HUES48 (cell line): Measurements from ENCODE around the gene KCNQ2.

Experiments
- H3K27ac ChIP-seq: one replicate; pipeline ENCODE4 v1.7.0; 2013; ENCODE audit warnings: low read depth, low read length, inconsistent platforms
- H3K27me3 ChIP-seq: 2 replicates; pipeline ENCODE4 v1.6.1; 2013; ENCODE audit warnings: mild to moderate bottlenecking, low read length; ENCODE audit not compliant: control insufficient read depth, insufficient read depth
- H3K36me3 ChIP-seq: 2 replicates; pipeline ENCODE4 v1.6.1; 2013; ENCODE audit warnings: low read length; ENCODE audit not compliant: control insufficient read depth, insufficient read depth
- H3K4me1 ChIP-seq: 2 replicates; pipeline ENCODE4 v1.6.1; 2013; ENCODE audit warnings: mild to moderate bottlenecking, low read length; ENCODE audit not compliant: control insufficient read depth, insufficient read depth
- H3K4me3 ChIP-seq: 2 replicates; pipeline ENCODE4 v1.5.1; 2013; ENCODE audit warnings: mild to moderate bottlenecking, low read depth, low read length
- H3K9ac ChIP-seq: 2 replicates; pipeline ENCODE4 v1.6.1; 2013; ENCODE audit warnings: mild to moderate bottlenecking, low read depth, low read length, moderate library complexity
- H3K9me3 ChIP-seq: 2 replicates; pipeline ENCODE4 v1.6.1; 2013; ENCODE audit warnings: low read length; ENCODE audit not compliant: control insufficient read depth, insufficient read depth

Gene KCNQ2

GRCh38 chr20:63461104-63461763, 11.2 kb downstream of the KCNQ2 start:
- Histone ChIP-seq H3K4me1 (no peaks in the 10 kb centered on the region), H3K9ac (no peak overlapping the region), H3K27me3 (no peaks in the 10 kb centered on the region), H3K4me3 (no peak overlapping the region), H3K27ac (no peak overlapping the region), H3K36me3 (peaks cover 3% of the 10 kb centered on the region; the same call in 1 of the 2 replicates), H3K9me3 (no peaks in the 10 kb centered on the region)

GRCh38 chr20:63459070-63459380, 13.4 kb downstream of the KCNQ2 start:
- Histone ChIP-seq H3K27ac (no peak overlapping the region), H3K4me1 (peaks cover 12% of the 10 kb centered on the region), H3K27me3 (no peaks in the 10 kb centered on the region), H3K9ac (no peak overlapping the region), H3K4me3 (no peak overlapping the region), H3K9me3 (no peaks in the 10 kb centered on the region), H3K36me3 (peaks cover 3% of the 10 kb centered on the region; the same call in 1 of the 2 replicates)

- Histone ChIP-seq H3K27me3 (no peaks in the 10 kb centered on the region), H3K36me3 (peaks cover 3% of the 10 kb centered on the region; the same call in 1 of the 2 replicates), H3K27ac (no peak overlapping the region), H3K4me3 (no peak overlapping the region), H3K9me3 (no peaks in the 10 kb centered on the region), H3K4me1 (peaks cover 16% of the 10 kb centered on the region), H3K9ac (no peak overlapping the region)
These were observed 14.0 kb downstream of the KCNQ2 start for GRCh38 chr20:63458170-63459069.

GRCh38 chr20:63457737-63458136, 14.7 kb downstream of the KCNQ2 start:
- Histone ChIP-seq H3K4me3 (no peak overlapping the region), H3K27ac (no peak overlapping the region), H3K27me3 (no peaks in the 10 kb centered on the region), H3K9me3 (no peaks in the 10 kb centered on the region), H3K4me1 (peaks cover 18% of the 10 kb centered on the region), H3K36me3 (peaks cover 3% of the 10 kb centered on the region; the same call in 1 of the 2 replicates), H3K9ac (no peak overlapping the region)

GRCh38 chr20:63456429-63457284, 15.8 kb downstream of the KCNQ2 start:
- H3K27ac ChIP-seq = no peak overlapping the region
- no peaks in the 10 kb centered on the region for H3K27me3 ChIP-seq
- peaks cover 6% of the 10 kb centered on the region for H3K36me3 ChIP-seq
- no peaks in the 10 kb centered on the region for H3K9me3 ChIP-seq
- H3K4me3 ChIP-seq = no peak overlapping the region
- no peak overlapping the region for H3K9ac ChIP-seq
- H3K4me1 ChIP-seq = peaks cover 18% of the 10 kb centered on the region

- H3K4me3 ChIP-seq = no peak overlapping the region
- no peak overlapping the region for H3K27ac ChIP-seq
- H3K36me3 ChIP-seq = peaks cover 6% of the 10 kb centered on the region
- H3K9me3 ChIP-seq = no peaks in the 10 kb centered on the region
- peaks cover 18% of the 10 kb centered on the region for H3K4me1 ChIP-seq
- H3K9ac ChIP-seq = no peak overlapping the region
- no peaks in the 10 kb centered on the region for H3K27me3 ChIP-seq
These were observed 16.9 kb downstream of the KCNQ2 start for GRCh38 chr20:63455568-63455859.

GRCh38 chr20:63454731-63455567, 17.5 kb downstream of the KCNQ2 start:
- Histone ChIP-seq H3K27me3 (no peaks in the 10 kb centered on the region), H3K9me3 (no peaks in the 10 kb centered on the region), H3K9ac (no peak overlapping the region), H3K36me3 (peaks cover 6% of the 10 kb centered on the region), H3K4me1 (peaks cover 18% of the 10 kb centered on the region), H3K4me3 (no peak overlapping the region), H3K27ac (peak overlapping the region; percentile 27)

GRCh38 chr20:63452821-63453523, 19.5 kb downstream of the KCNQ2 start:
- H3K27me3 ChIP-seq = no peaks in the 10 kb centered on the region
- H3K27ac ChIP-seq = no peak overlapping the region
- H3K4me1 ChIP-seq = peaks cover 18% of the 10 kb centered on the region
- H3K36me3 ChIP-seq = peaks cover 3% of the 10 kb centered on the region; the same call in 1 of the 2 replicates
- H3K4me3 ChIP-seq = no peak overlapping the region
- no peak overlapping the region for H3K9ac ChIP-seq
- no peaks in the 10 kb centered on the region for H3K9me3 ChIP-seq

- H3K9ac ChIP-seq = no peak overlapping the region
- no peaks in the 10 kb centered on the region for H3K9me3 ChIP-seq
- no peaks in the 10 kb centered on the region for H3K27me3 ChIP-seq
- H3K4me1 ChIP-seq = peaks cover 18% of the 10 kb centered on the region
- H3K4me3 ChIP-seq = no peak overlapping the region
- H3K27ac ChIP-seq = no peak overlapping the region
- H3K36me3 ChIP-seq = peaks cover 3% of the 10 kb centered on the region; the same call in 1 of the 2 replicates
These were observed 20.1 kb downstream of the KCNQ2 start for GRCh38 chr20:63452341-63452740.

GRCh38 chr20:63451821-63452220, 20.6 kb downstream of the KCNQ2 start:
- Histone ChIP-seq H3K27me3 (no peaks in the 10 kb centered on the region), H3K4me1 (peaks cover 18% of the 10 kb centered on the region), H3K27ac (no peak overlapping the region), H3K9ac (no peak overlapping the region), H3K9me3 (no peaks in the 10 kb centered on the region), H3K36me3 (peaks cover 3% of the 10 kb centered on the region; the same call in 1 of the 2 replicates), H3K4me3 (no peak overlapping the region)
